G401 (cell line): ENCODE data around the gene PIGR. TPM values are rescaled to one million over a fixed set of nuclear protein-coding genes. Genes with fewer than 3 reads are reported as not detected.
A peak's percentile ranks its signal among the peaks of the same experiment; 100 is the strongest.

Experiments used
- DNase-seq: peaks from one replicate; pipeline ENCODE4 v3.0.0-alpha.2; 2015; ENCODE audit warnings: low spot score
- in situ Hi-C: cut with HindIII; loops from 2 replicates; pipeline ENCODE4 v1.10.0; 2016; ENCODE audit warnings: low sequenced_read_pairs, mixed read lengths
- total RNA-seq: library from RNA; depleted of rRNA; stranded (reverse); fragments of >200 nt; shearing (Covaris generic); gene quantifications from 2 replicates; pipeline ENCODE4 v1.2.3, GENCODE V29; 2014

PIGR gene
- total RNA-seq, 1 experiment from 2014 or later: not detected

DNA sequence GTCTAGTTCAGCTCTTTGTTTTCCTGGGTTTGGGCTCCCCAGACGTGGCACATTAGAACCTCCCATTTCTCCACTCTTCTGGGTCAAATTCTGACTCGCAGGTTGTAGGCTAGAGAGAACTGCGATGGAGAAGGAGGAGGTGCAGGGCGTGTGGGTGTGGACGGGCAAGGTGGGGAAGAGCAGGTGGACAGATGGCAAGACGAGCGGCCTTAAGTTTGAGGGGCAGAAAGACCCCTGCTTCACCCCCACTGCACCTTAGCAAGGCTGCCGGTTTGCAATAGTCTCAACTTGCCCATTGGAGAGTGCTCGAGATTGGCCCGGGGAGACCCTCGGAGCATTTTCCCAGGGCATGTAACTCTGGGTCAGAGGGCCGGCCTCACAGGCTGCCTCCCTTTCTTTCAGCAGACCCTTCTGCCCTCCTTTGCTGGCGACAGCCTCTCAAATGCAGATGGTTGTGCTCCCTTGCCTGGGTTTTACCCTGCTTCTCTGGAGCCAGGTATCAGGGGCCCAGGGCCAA lies 47.3 kb downstream of the PIGR start:
- DNase-seq: no peak
- in situ Hi-C loops: no loop called here

DNA sequence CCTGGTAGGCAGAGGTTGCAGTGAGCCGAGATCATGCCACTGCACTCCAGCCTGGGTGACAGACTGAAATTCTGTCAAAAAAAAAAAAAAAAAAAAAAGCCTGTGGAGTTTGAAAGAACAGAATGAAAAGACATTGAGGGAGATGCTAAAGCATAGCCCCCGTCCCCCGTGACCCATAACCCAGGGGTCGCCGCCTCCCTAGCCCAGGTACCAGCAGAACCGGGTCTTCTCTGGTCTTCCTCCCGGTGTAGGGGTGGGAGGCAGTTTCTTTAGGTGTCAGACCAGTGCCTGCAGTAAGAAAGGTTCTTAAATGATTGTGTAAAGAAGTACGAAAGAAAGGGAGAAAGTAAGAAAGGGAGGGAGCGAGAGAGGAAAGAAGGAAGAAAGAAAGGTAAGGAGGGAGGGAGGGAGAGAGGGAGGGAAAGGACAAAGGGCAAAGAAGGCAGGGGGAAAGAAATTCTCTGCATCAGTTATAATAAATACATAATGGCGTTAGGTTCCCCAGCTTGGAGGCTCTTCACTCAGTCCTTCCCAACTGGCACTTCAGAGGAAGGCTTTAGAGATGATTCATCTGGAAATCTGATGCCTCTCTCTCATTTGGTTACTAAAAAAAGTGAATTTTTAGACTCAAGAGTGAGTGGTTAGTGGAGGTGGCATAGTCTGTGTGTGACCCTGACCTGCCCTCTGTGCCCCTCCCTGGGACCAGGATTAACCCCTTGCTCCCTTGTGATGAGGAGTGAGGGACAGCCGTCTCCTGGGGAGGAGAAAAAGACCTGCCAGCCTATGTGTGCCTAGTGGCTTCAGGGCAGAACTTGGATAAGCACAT lies 48.0 kb downstream of the PIGR start:
- in situ Hi-C loops: no loop called here
- no peak for DNase-seq

DNA sequence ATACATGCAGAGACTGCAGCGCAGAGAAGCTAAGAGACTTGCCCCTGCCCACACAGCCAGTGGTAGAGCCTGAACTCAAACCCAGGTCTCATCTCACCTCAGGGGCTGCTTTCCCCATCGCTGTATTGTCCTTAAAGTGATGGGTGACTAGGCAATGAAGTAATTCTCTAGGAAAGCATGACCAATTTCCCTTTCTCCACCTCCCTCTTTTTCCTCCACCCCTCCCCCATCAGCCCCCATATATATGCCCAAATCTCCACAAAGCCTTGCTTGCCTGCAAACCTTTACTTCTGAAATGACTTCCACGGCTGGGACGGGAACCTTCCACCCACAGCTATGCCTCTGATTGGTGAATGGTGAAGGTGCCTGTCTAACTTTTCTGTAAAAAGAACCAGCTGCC lies 49.1 kb downstream of the PIGR start, which contains the start of gene IL24:
Gene IL24, plus strand, starts transcription at position 269 of the 400 bp plus-strand sequence. CDS start 390 bp downstream, outside the sequence.
- no peak for DNase-seq
- in situ Hi-C loops: no loop called here

DNA sequence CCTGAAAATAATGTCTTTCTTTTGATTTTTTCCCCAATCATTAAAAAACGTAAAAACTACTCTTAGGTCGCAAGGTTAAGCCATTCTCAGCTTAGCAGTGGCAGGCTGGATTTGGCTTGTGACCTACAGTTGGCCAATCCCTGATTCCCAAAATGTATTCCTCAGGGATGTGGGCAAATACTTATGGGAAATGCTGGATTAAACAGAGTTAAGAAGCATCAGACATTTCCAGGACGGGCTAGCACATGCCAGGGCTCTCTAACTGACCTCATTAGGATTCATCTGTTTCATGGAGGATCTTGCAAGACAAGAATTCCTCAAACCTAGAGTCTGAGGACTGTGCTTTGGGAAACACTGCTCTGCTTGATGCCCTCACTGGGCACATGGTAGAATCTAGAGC lies 50.0 kb downstream of the PIGR start:
- no peak for DNase-seq
- in situ Hi-C loops: no loop called here

DNA sequence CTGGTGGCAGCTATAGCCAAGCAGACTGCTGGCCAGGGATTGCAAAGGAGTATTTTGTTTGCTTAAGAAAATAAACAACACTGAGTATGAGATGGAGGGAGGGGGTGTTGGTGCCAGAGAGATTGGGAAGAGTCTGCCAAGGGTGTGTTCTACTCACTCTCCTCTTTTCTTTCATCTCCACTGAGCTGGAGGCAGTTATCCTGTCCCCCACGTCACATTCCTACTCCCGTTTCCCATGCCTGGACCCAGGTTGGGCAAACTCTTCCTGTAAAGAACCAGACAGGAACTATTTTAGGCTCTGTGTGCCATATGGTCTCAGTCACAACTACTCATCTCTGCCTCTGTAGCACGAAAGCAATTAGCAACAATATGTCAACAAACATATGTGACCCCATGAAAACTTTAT lies 50.4 kb downstream of the PIGR start:
- in situ Hi-C loops: no loop called here
- peak; percentile 87 for DNase-seq

DNA sequence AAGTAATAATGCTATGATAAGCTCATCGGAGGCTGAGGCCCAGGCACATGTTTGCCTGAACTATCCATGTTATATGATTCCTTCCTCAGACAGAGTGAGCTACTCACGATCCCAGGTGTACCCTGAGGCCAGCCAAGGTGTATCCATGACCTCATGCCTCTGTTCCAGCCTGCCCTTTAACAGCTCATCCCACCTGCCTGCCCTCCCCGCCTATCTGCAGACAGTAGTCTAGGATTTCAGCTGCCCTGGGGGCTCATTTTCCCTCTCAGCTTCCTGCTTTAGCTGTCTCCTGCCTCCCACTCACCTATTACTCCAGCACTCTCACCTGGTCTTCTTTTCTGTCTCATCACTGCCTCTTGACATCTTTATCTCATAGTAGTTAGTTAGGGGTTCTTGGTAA lies 50.9 kb downstream of the PIGR start:
- in situ Hi-C loops: no loop called here

DNA sequence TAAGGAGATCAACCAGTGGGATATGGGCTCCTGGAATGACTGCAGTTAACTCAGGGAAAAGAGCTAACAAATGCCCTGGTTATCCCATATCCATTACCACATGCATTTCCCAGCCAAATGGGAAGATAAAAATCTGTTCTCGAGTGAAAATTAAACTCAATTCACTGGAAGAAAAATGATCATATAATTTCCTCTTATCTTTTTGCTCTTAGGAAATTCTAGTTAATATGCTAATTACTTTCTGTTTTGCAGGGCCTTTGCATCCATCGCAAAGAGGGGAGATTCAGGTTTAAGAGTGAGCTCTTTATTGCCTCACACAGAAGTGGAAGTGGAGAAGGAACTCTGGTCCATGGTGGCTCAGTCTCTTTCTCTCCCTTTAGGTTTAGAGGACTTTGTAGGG lies 52.9 kb downstream of the PIGR start:
- DNase-seq: no peak
- in situ Hi-C loops: no loop called here

More for the DNA sequence above, 50.9 kb downstream of the PIGR start:
- DNase-seq: no peak

DNA sequence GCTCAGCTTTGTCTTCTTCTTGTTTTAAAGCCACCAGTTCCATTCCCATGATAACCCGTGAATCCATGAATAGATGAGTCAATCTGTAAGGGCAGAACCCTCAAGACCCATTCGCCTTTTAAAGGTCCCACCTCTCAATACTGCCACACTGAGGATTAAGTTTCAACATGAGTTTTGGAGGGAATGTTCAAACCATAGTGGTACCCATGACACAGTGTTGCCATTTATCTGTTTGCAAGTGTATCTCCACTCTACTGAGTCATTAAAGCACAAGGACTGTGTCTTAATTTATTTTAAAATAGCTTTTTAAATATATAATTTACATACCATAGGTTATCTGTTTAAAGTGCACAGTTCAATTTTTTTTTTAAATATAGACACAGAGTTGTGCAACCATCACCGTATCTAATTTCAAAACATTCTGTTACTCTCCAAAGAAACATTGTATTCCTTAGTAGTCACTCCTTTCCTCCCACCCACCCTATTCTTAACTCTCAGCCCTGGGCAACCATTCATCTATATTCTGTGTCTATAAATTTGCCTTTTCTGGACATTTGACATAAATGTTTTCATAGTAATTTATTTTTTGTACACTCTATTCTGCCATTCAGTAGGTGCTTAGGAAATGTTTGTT lies 53.8 kb downstream of the PIGR start:
- in situ Hi-C loops: no loop called here
- no peak for DNase-seq

DNA sequence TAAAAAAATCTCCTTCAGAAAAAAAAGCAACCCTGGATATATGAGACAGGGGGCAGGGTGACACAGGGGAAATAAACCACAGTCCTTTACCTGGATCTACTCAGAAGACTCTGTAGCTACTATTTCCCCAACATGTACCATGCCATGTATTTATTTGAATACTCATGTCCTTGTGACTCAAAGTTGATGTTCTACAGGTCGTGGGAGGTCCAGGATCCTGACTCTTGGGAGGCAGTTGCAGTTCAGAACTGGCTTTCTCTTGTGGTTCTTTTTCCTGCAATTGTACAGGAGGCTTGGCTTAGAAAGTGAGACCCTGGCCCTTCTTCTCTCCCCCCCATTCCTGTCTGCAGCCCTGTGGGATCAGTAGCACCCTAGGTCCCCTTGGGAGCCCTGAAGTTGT lies 54.9 kb downstream of the PIGR start:
- in situ Hi-C loops: no loop called here
- no peak for DNase-seq

DNA sequence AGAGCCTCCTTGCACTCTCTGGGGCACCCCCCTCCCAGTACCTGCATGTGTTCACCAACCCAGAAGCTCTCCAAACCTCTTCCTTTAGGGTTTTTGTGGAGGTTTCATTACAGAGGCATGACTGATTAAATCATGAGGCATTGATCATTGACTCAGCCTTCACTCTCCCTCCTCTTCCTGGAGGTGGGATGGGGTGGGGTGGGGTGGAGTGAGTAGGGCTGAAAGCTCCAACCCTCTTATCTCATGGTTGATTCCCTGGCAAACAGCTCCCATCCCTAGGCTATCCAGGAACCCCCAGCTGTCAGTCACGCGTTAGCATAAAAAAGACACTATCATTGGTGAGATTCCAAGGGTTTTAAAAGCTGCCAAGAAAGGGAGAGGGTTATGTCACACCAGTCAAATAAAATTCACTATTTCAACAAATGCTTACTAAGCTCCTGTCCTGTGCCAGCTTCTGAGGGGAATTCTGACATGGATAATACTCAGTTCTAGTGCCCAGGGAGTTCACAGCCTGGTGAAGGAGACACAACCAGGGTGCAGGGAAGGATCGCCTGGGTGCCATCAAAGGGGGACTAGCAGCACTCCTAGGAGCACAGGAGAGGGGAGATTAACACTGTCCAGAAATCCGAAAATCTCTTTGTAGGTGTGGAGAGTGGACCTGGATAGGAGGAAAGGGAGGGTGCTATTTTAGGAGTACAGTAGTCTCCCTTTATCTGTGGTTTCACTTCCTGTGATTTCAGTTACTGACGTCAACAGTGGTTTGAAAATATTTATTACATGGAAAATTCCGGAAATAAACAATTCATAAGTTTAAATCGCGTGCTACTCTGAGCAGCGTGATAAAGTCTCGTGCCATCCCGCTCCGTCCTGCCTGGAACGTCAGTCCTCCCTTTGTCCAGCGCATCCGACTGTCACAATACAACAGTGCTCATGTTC lies 55.9 kb downstream of the PIGR start:
- no peak for DNase-seq
- in situ Hi-C loops: no loop called here

DNA sequence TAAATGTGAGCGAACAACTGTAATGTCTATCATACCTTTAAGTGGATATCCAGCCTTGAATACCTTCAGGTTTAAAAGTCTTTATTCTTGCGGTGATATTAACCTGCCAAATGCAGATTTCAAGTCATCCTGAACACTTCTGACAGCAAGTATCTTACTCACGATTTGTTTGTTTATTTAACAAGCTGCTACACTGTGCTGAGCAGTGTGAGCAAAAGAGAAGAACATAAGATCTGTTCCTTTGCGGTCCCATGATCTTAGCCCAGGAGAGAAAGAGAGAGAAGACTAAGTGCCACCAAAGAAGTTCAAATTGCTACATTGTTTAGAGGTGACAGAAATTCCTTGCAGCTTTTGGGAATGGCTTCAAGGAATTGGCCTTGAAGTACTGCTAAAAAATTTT lies 58.6 kb downstream of the PIGR start:
- in situ Hi-C loops: no loop called here
- DNase-seq: no peak

DNA sequence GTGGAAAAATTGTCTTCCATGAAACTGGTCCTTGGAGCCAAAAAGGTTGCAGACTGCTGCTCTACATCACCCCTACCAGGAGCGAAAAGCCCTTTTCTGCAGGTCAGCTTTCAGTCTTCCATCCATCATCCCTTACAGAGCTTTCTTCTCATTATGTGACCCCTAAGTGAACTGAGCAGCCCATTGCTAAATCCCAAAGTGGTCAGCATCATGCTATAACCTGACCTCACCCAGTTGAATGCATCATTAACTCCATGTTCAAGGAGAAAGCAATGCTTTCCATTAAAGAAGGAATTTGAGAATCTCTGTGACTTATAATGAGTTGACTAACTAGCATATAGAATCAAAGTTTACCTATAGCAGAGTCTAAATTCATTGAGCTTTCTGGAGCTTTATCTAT lies 59.4 kb downstream of the PIGR start:
- in situ Hi-C loops: no loop called here

DNA sequence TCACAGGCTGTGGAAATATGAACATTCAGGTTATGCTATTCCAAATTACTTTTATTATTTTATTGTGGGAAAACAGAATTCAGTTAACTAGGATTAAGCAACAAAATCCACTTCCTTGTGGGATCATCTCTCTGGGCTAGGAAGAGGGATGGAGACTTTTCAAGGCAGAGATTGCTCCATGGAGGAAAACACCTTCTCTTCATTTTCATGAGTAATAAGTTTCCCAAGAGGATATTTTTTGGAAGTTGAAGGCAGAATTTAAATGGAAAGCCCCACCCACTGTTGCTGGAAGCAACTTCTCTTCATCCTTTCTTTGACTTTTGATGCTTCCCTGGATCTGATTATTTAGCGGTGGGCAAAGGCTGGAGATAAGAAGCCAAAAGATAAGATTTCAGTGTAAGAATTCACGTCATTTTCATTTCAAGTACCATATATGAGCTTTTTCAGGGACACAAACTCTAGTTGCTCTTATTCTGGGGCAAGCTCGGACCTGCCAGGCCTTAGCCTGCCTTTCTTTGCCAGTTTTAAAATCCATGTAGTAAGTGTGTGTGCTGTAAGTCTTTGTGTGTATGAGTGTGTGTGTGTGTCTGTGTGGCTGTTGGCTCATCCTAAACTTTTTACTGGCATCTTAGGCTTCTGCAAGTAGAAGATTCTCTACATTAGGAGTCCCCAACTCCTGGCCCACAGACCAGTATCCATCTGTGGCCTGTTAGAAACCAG lies 60.8 kb downstream of the PIGR start:
- DNase-seq: no peak
- in situ Hi-C loops: no loop called here

More for the DNA sequence above, 59.4 kb downstream of the PIGR start:
- no peak for DNase-seq

DNA sequence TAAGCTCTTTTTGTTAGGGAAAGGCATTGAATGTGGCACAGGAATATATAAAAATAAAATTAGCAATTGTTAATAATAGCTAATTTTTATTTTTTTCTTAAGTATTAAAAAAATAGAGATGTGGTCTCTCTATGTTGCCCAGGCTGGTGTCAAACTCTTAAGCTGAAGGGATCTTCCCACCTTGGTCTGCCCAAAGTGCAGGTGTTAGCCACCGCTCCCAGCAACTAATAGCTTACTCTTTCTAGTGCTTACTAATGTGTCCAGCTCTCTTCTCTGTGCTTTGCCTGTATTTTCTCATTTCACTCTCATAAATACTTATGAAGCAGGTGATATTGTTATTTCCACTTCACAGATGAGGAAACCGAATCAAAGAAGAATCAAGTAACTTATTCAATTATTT lies 62.4 kb downstream of the PIGR start:
- in situ Hi-C loops: no loop called here
- no peak for DNase-seq

DNA sequence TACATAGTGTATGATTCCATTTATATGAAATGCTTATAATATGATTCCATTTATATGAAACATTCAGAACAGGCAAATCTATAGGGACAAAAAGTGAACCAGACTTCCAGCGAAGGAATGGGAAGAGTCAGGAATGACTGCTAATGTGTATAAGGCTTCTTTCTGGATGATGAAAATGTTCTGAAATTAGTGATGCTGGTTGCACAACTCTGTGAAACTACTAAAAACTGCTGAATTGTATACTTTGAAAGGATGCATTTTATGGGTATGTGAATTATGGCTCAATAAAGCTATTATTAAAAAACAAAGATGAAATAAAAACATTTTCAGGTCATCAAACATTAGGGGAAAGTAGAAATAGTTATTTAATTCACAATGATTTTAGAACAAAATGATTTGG lies 63.1 kb downstream of the PIGR start:
- no peak for DNase-seq
- in situ Hi-C loops: no loop called here

DNA sequence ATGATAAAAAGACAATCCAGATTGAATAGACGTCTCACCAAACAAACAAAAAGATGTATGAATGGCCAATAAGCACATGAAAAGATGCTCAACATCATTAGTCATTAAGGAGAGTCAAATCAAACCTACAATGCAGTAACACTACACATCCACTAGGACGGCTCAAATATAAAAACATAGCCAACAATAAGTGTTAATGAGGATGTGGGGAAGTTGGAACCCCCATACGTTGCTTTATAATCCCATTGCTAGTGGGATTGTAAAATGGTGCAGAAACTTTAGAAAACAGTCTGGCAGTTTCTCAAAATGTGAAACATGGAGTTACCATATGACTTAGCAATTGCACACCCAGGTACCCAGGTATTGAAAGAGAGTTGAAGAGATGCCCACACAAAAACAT lies 63.7 kb downstream of the PIGR start:
- DNase-seq: no peak

DNA sequence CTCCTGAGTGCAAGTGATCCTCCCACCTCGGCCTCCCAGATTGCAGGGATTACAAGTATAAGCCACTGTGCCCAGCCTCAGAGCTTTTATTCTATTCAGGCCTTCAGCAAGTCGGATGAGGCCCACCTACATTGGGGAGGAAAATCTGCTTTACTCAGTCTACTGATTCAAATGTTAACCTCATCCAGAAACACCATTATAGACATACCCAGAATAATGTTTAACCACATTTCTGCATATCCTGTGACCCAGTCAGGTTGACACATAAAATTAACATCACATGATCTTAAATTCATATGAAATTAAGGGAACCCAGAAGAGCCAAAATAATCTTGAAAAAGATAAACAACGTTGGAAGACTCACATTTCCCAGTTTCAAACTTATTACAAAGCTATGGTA lies 66.0 kb downstream of the PIGR start:
- in situ Hi-C loops: no loop called here
- no peak for DNase-seq

More for the DNA sequence above, 63.7 kb downstream of the PIGR start:
- in situ Hi-C loops: no loop called here
